Karpas-422 (cell line): Measurements from ENCODE around the gene RPL27A. TPM values are rescaled to one million over a fixed set of nuclear protein-coding genes. Genes with fewer than 3 reads are reported as not detected.
A peak's percentile ranks its signal among the peaks of the same experiment; 100 is the strongest.

Experiments used
- DNase-seq: peaks from one replicate; pipeline ENCODE4 v3.0.0-alpha.2; 2015
- H2AFZ ChIP-seq: fragments of 200-600 bp; sonication (generic); 2 replicates; pipeline ENCODE4 v1.6.1; 2014; ENCODE audit warnings: antibody characterized with exemption, low read length, mixed read lengths
- H3K27ac ChIP-seq: fragments of 200-600 bp; sonication (generic); 2 replicates; pipeline ENCODE4 v1.5.1; 2014; ENCODE audit warnings: mild to moderate bottlenecking, low read length, moderate library complexity
- H3K27me3 ChIP-seq: fragments of 200-600 bp; sonication (generic); 2 replicates; pipeline ENCODE4 v1.6.1; 2014; ENCODE audit warnings: low read length, mixed read lengths
- H3K36me3 ChIP-seq: fragments of 200-600 bp; sonication (generic); 2 replicates; pipeline ENCODE4 v1.6.1; 2014; ENCODE audit warnings: low read length, mixed read lengths; ENCODE audit not compliant: insufficient read depth
- H3K4me1 ChIP-seq: fragments of 200-600 bp; sonication (generic); 2 replicates; pipeline ENCODE4 v1.6.1; 2014; ENCODE audit warnings: mild to moderate bottlenecking, low read length, mixed read lengths
- H3K4me2 ChIP-seq: fragments of 200-600 bp; sonication (generic); 2 replicates; pipeline ENCODE4 v1.6.1; 2014; ENCODE audit warnings: low read length, low read depth, mild to moderate bottlenecking; ENCODE audit not compliant: poor library complexity, severe bottlenecking
- H3K4me3 ChIP-seq: fragments of 200-600 bp; sonication (generic); 2 replicates; pipeline ENCODE4 v1.5.1; 2014; ENCODE audit warnings: mild to moderate bottlenecking, antibody characterized with exemption, low read length, mixed read lengths
- H3K79me2 ChIP-seq: fragments of 200-600 bp; sonication (generic); 2 replicates; pipeline ENCODE4 v1.6.1; 2014; ENCODE audit warnings: mild to moderate bottlenecking, low read length, mixed read lengths
- H3K9ac ChIP-seq: fragments of 200-600 bp; sonication (generic); 2 replicates; pipeline ENCODE4 v1.6.0; 2014; ENCODE audit warnings: low read length
- H3K9me2 ChIP-seq: fragments of 200-600 bp; sonication (generic), shearing (Covaris generic); replicated peaks from 2 replicates; pipeline ENCODE4 v1.6.0; 2014; ENCODE audit warnings: mild to moderate bottlenecking, low read length, moderate library complexity; ENCODE audit not compliant: insufficient read depth
- H3K9me3 ChIP-seq: fragments of 300-700, 200-600 bp; sonication (generic); 2 replicates; pipeline ENCODE4 v1.6.1; 2014; ENCODE audit warnings: low read length, mixed read lengths
- H4K20me1 ChIP-seq: fragments of 200-600 bp; sonication (generic); 2 replicates; pipeline ENCODE4 v1.6.1; 2014; ENCODE audit warnings: mild to moderate bottlenecking, antibody characterized with exemption, low read length, low read depth; ENCODE audit not compliant: insufficient read depth
- total RNA-seq: library from RNA; depleted of rRNA; stranded (reverse); fragments of >200 nt; shearing (Covaris generic); gene quantifications from 2 replicates; pipeline ENCODE4 v1.2.3, GENCODE V29; 2014; ENCODE audit warnings: low replicate concordance

RPL27A gene
- total RNA-seq, 1 experiment from 2014 or later: 2,423 TPM

- Histone ChIP-seq H3K4me1 (peaks cover 52% of the 10 kb centered on the region), H3K36me3 (peaks cover 36% of the 10 kb centered on the region), H3K4me2 (peak overlapping the region; percentile 95), H3K27ac (peak overlapping the region; percentile 95), H3K27me3 (no peaks in the 10 kb centered on the region), H3K9me2 (no peaks in the 10 kb centered on the region), H3K9me3 (no peaks in the 10 kb centered on the region), H3K9ac (peak overlapping the region; percentile 88), H4K20me1 (peaks cover 24% of the 10 kb centered on the region), H2AFZ (no peak overlapping the region), H3K79me2 (peaks cover 38% of the 10 kb centered on the region), H3K4me3 (peak overlapping the region; percentile 91)
- peak; percentile 73 for DNase-seq
Measured at GRCh38 chr11:8683115-8683807, 669 bp downstream of the RPL27A start.

- H3K4me3 ChIP-seq: peak overlapping the region; percentile 91
- H4K20me1 ChIP-seq: peaks cover 24% of the 10 kb centered on the region
- peak overlapping the region; percentile 88 for H3K9ac ChIP-seq
- H3K36me3 ChIP-seq: peaks cover 41% of the 10 kb centered on the region
- peak overlapping the region; percentile 95 for H3K4me2 ChIP-seq
- peaks cover 62% of the 10 kb centered on the region for H3K4me1 ChIP-seq
- H3K9me2 ChIP-seq: no peaks in the 10 kb centered on the region
- no peaks in the 10 kb centered on the region for H3K9me3 ChIP-seq
- peak overlapping the region; percentile 95 for H3K27ac ChIP-seq
- H2AFZ ChIP-seq: no peak overlapping the region
- H3K79me2 ChIP-seq: peaks cover 43% of the 10 kb centered on the region
- no peak for DNase-seq
- H3K27me3 ChIP-seq: no peaks in the 10 kb centered on the region
Measured at GRCh38 chr11:8684600-8685290, 2.2 kb downstream of the RPL27A start.

- Histone ChIP-seq H3K4me3 (peak overlapping the region; percentile 91), H3K9ac (peak overlapping the region; percentile 88), H3K27me3 (no peaks in the 10 kb centered on the region), H3K4me2 (peak overlapping the region; percentile 95), H3K79me2 (peaks cover 49% of the 10 kb centered on the region), H3K4me1 (peaks cover 64% of the 10 kb centered on the region), H3K9me3 (no peaks in the 10 kb centered on the region), H2AFZ (no peak overlapping the region), H3K27ac (peak overlapping the region; percentile 95), H3K9me2 (no peaks in the 10 kb centered on the region), H4K20me1 (peaks cover 24% of the 10 kb centered on the region), H3K36me3 (peaks cover 46% of the 10 kb centered on the region)
- peak; percentile 58 for DNase-seq
Measured at GRCh38 chr11:8685306-8685705, 2.7 kb downstream of the RPL27A start.

GRCh38 chr11:8685820-8686219 lies 3.2 kb downstream of the RPL27A start:
- peak; percentile 58 for DNase-seq
- Histone ChIP-seq H3K4me3 (peak overlapping the region; percentile 91), H4K20me1 (peaks cover 24% of the 10 kb centered on the region), H3K9ac (peak overlapping the region; percentile 88), H3K4me1 (peaks cover 64% of the 10 kb centered on the region), H3K36me3 (peaks cover 51% of the 10 kb centered on the region), H3K27ac (peak overlapping the region; percentile 95), H3K79me2 (peaks cover 51% of the 10 kb centered on the region), H3K9me3 (no peaks in the 10 kb centered on the region), H3K4me2 (peak overlapping the region; percentile 95), H3K9me2 (no peaks in the 10 kb centered on the region), H3K27me3 (no peaks in the 10 kb centered on the region), H2AFZ (no peak overlapping the region)

- Histone ChIP-seq H4K20me1 (peaks cover 24% of the 10 kb centered on the region), H3K27me3 (no peaks in the 10 kb centered on the region), H3K27ac (peak overlapping the region; percentile 95), H3K9ac (peak overlapping the region; percentile 88), H3K4me1 (peaks cover 63% of the 10 kb centered on the region), H3K79me2 (peaks cover 51% of the 10 kb centered on the region), H2AFZ (no peak overlapping the region), H3K4me3 (peak overlapping the region; percentile 91), H3K36me3 (peaks cover 55% of the 10 kb centered on the region), H3K9me3 (no peaks in the 10 kb centered on the region), H3K4me2 (peak overlapping the region; percentile 95), H3K9me2 (no peaks in the 10 kb centered on the region)
- no peak for DNase-seq
Measured at GRCh38 chr11:8686325-8686724, 3.7 kb downstream of the RPL27A start.

- Histone ChIP-seq H3K4me2 (peak overlapping the region; percentile 95), H3K79me2 (peaks cover 38% of the 10 kb centered on the region), H3K27me3 (no peaks in the 10 kb centered on the region), H3K9ac (peak overlapping the region; percentile 88), H2AFZ (no peak overlapping the region), H3K9me3 (no peaks in the 10 kb centered on the region), H4K20me1 (peaks cover 14% of the 10 kb centered on the region), H3K27ac (peak overlapping the region; percentile 95), H3K9me2 (no peaks in the 10 kb centered on the region), H3K36me3 (peaks cover 59% of the 10 kb centered on the region), H3K4me1 (peaks cover 57% of the 10 kb centered on the region), H3K4me3 (peak overlapping the region; percentile 91)
- peak; percentile 99 for DNase-seq
Measured at GRCh38 chr11:8688414-8689362, 6.1 kb downstream of the RPL27A start.

GRCh38 chr11:8689726-8690255 lies 7.2 kb downstream of the RPL27A start:
- H3K36me3 ChIP-seq: peaks cover 49% of the 10 kb centered on the region
- H4K20me1 ChIP-seq: peaks cover 5% of the 10 kb centered on the region; the same call in 1 of the 2 replicates
- peaks cover 46% of the 10 kb centered on the region for H3K4me1 ChIP-seq
- peaks cover 27% of the 10 kb centered on the region for H3K79me2 ChIP-seq
- no peaks in the 10 kb centered on the region for H3K9me2 ChIP-seq
- H3K4me3 ChIP-seq: peak overlapping the region; percentile 91
- H3K27me3 ChIP-seq: no peaks in the 10 kb centered on the region
- H3K9me3 ChIP-seq: no peaks in the 10 kb centered on the region
- peak overlapping the region; percentile 88; the same call in 1 of the 2 replicates for H3K9ac ChIP-seq
- H2AFZ ChIP-seq: no peak overlapping the region
- no peak for DNase-seq
- peak overlapping the region; percentile 95 for H3K4me2 ChIP-seq
- peak overlapping the region; percentile 95 for H3K27ac ChIP-seq
